Nephron progenitor cell (in vitro differentiated cells): Measurements from ENCODE around the gene ENOX2.

Experiments
- DNase-seq: peaks from one replicate; pipeline ENCODE4 v3.0.0; 2021
- H3K27ac Mint-ChIP-seq: 2 replicates; pipeline ENCODE4 v1.8.0; 2021; ENCODE audit warnings: mild to moderate bottlenecking, moderate library complexity, mixed read lengths
- H3K27me3 Mint-ChIP-seq: 2 replicates; pipeline ENCODE4 v1.8.0; 2021; ENCODE audit warnings: mild to moderate bottlenecking, low read depth, mixed read lengths; ENCODE audit not compliant: poor library complexity
- H3K36me3 Mint-ChIP-seq: 2 replicates; pipeline ENCODE4 v1.8.0; 2021; ENCODE audit warnings: low read depth, mixed read lengths
- H3K4me1 Mint-ChIP-seq: 2 replicates; pipeline ENCODE4 v1.8.0; 2021; ENCODE audit warnings: mixed read lengths
- H3K4me3 Mint-ChIP-seq: 2 replicates; pipeline ENCODE4 v1.8.0; 2021; ENCODE audit warnings: mild to moderate bottlenecking, moderate library complexity, mixed read lengths
- H3K9me3 Mint-ChIP-seq: 2 replicates; pipeline ENCODE4 v1.8.0; 2021; ENCODE audit warnings: mild to moderate bottlenecking, moderate library complexity, mixed read lengths
- CTCF ChIP-seq: fragments of 200-600 bp; sonication (generic); IDR thresholded peaks from 2 replicates; pipeline ENCODE4 v1.5.0; 2021; ENCODE audit warnings: antibody characterized with exemption

Gene ENOX2

GRCh38 chrX:130848763-130849162 is 54.2 kb downstream of the ENOX2 start:
- Mint-ChIP-seq H3K4me1 (peaks cover 13% of the 10 kb centered on the region), H3K9me3 (peaks cover 4% of the 10 kb centered on the region), H3K27ac (peak overlapping the region; percentile 46), H3K4me3 (no peak overlapping the region), H3K36me3 (peaks cover 17% of the 10 kb centered on the region), H3K27me3 (peaks cover 7% of the 10 kb centered on the region)
- no peak for DNase-seq
- TF ChIP-seq CTCF = no peak

GRCh38 chrX:130846746-130847145 is 56.3 kb downstream of the ENOX2 start:
- DNase-seq = no peak
- H3K9me3 Mint-ChIP-seq = no peaks in the 10 kb centered on the region
- H3K36me3 Mint-ChIP-seq = peaks cover 16% of the 10 kb centered on the region
- H3K27ac Mint-ChIP-seq = no peak overlapping the region
- peaks cover 9% of the 10 kb centered on the region for H3K27me3 Mint-ChIP-seq
- no peak for TF ChIP-seq CTCF
- no peak overlapping the region for H3K4me3 Mint-ChIP-seq
- H3K4me1 Mint-ChIP-seq = peaks cover 30% of the 10 kb centered on the region

- peaks cover 31% of the 10 kb centered on the region for H3K4me1 Mint-ChIP-seq
- no peak for DNase-seq
- peak overlapping the region; percentile 97 for H3K27ac Mint-ChIP-seq
- H3K4me3 Mint-ChIP-seq = peak overlapping the region; percentile 26
- H3K27me3 Mint-ChIP-seq = peaks cover 15% of the 10 kb centered on the region
- no peaks in the 10 kb centered on the region for H3K9me3 Mint-ChIP-seq
- TF ChIP-seq CTCF = no peak
- H3K36me3 Mint-ChIP-seq = peaks cover 21% of the 10 kb centered on the region
Measured at GRCh38 chrX:130841776-130842175, 61.2 kb downstream of the ENOX2 start.

- Mint-ChIP-seq H3K36me3 (peaks cover 21% of the 10 kb centered on the region), H3K4me1 (peaks cover 45% of the 10 kb centered on the region), H3K27me3 (peaks cover 15% of the 10 kb centered on the region), H3K9me3 (no peaks in the 10 kb centered on the region), H3K27ac (no peak overlapping the region), H3K4me3 (no peak overlapping the region)
- no peak for DNase-seq
- no peak for TF ChIP-seq CTCF
Measured at GRCh38 chrX:130840345-130840744, 62.7 kb downstream of the ENOX2 start.

- Mint-ChIP-seq H3K27ac (peak overlapping the region; percentile 93), H3K4me3 (no peak overlapping the region), H3K36me3 (peaks cover 5% of the 10 kb centered on the region), H3K9me3 (no peaks in the 10 kb centered on the region), H3K27me3 (peaks cover 5% of the 10 kb centered on the region), H3K4me1 (peaks cover 60% of the 10 kb centered on the region)
- DNase-seq = no peak
- TF ChIP-seq CTCF = no peak
Measured at GRCh38 chrX:130836447-130836846, 66.6 kb downstream of the ENOX2 start.

- peak overlapping the region; percentile 89 for H3K27ac Mint-ChIP-seq
- H3K9me3 Mint-ChIP-seq = no peaks in the 10 kb centered on the region
- TF ChIP-seq CTCF = no peak
- peaks cover 52% of the 10 kb centered on the region for H3K4me1 Mint-ChIP-seq
- peaks cover 5% of the 10 kb centered on the region for H3K27me3 Mint-ChIP-seq
- DNase-seq = no peak
- H3K4me3 Mint-ChIP-seq = no peak overlapping the region
- peaks cover 11% of the 10 kb centered on the region for H3K36me3 Mint-ChIP-seq
Measured at GRCh38 chrX:130834830-130835229, 68.2 kb downstream of the ENOX2 start.
